ENCODE results near the gene RAD54L.

DNA sequence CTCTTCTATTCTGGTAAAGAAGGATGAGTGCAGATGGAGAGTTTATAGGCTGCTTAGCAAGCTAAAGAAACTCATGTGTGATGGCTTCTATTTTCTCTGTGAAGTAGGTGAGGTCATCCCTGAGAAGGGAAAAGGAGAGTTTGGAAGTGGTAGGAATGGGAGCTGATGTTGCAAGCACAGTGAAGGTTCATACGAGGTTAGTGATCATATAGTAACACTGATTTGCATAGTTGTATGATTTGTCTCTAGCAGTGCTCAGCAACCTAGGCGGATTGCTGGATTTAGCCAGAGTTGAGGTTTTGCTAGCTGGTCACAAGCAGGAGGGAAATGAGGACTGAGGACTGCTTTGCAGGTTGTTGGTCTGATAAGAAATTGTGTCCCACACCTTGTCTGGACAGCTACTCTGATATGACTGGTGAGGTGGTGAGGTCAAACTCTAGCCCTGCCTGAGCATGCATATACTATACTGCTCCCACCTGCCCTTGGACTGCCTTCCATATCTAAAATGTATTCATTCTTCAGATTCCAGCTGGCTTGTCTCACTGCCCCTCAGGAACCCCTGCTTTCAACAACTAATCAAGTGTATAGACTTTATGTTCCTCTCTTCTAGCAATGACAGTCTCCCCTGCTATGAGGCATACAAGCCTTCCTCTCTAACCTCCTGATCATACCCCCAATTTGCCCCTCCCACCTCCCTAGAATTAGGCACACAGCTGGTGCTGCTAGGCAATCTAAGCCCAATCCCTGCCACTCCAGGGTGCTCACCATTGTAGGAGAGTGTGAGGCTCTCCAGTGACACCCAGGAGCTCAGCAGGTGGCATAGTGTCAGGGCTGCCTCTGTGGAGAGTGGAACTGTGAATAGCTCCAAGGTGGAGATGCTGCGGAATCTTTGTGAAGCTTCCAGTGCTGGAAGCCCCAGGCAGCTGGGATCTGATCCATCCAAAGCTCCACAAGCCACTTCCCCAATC, 37.3 kb downstream of the RAD54L start:
- TF ChIP-seq ZNF274 (IDR thresholded peaks at IDR 0.05; ENCODE audit: low read depth, low read length) (no peak), SUZ12 (IDR thresholded peaks at IDR 0.05; ENCODE audit: extremely low read depth, insufficient read depth, insufficient read length) (no peak), YY1 (IDR thresholded peaks at IDR 0.05; ENCODE audit: insufficient read depth, insufficient read length) (no peak)
